OCI-M2 (cell line): ENCODE results near the gene RPL12.

Source experiments
- DNase-seq: peaks from one replicate; lab custom pipeline; 2025; ENCODE audit not compliant: unreplicated experiment; lab: John Stamatoyannopoulos, UW

RPL12 gene

GRCh38 chr9:127444921-127445850 is 6.0 kb downstream of the RPL12 start:
- DNase-seq = no peak

GRCh38 chr9:127444283-127444920 is 6.8 kb downstream of the RPL12 start:
- no peak for DNase-seq

- DNase-seq = no peak
Observed at GRCh38 chr9:127438394-127438793, 12.8 kb downstream of the RPL12 start.

GRCh38 chr9:127437497-127438264 is 13.5 kb downstream of the RPL12 start:
- DNase-seq = no peak

- no peak for DNase-seq
Observed at GRCh38 chr9:127430415-127430814, 20.8 kb downstream of the RPL12 start.

- DNase-seq = no peak
Observed at GRCh38 chr9:127428348-127428747, 22.9 kb downstream of the RPL12 start.

- DNase-seq = no peak
Observed at GRCh38 chr9:127426756-127427155, 24.4 kb downstream of the RPL12 start.

- no peak for DNase-seq
Observed at GRCh38 chr9:127424676-127424999, 26.6 kb downstream of the RPL12 start.

- DNase-seq = peak; percentile 52
Observed at GRCh38 chr9:127423934-127424675, 27.1 kb downstream of the RPL12 start, which contains the start of gene ZNF79. ZNF79 (plus strand) TSS chr9:127424382; CDS start chr9:127424788, 406 bp downstream.

GRCh38 chr9:127423476-127423933 is 27.7 kb downstream of the RPL12 start:
- DNase-seq = no peak

GRCh38 chr9:127422787-127423186 is 28.4 kb downstream of the RPL12 start:
- no peak for DNase-seq

- no peak for DNase-seq
Observed at GRCh38 chr9:127422133-127422782, 28.9 kb downstream of the RPL12 start.

GRCh38 chr9:127421057-127421456 is 30.1 kb downstream of the RPL12 start:
- no peak for DNase-seq

- no peak for DNase-seq
Observed at GRCh38 chr9:127419348-127419747, 31.9 kb downstream of the RPL12 start.

GRCh38 chr9:127418037-127418471 is 33.2 kb downstream of the RPL12 start:
- DNase-seq = no peak

- DNase-seq = no peak
Observed at GRCh38 chr9:127417131-127418036, 33.8 kb downstream of the RPL12 start.

- no peak for DNase-seq
Observed at GRCh38 chr9:127415657-127416056, 35.5 kb downstream of the RPL12 start.

- DNase-seq = no peak
Observed at GRCh38 chr9:127415141-127415540, 36.1 kb downstream of the RPL12 start.

GRCh38 chr9:127411122-127411521 is 40.1 kb downstream of the RPL12 start:
- no peak for DNase-seq
